T-helper 2 cell treated with Interferon-gamma antibody and Interleukin-4, amounts not matched to agents 5 μg/mL and 100 μg/mL, for 36 hours (primary cell): ENCODE results near the gene EPC2.
"Not testable (repeated sequence)": the region's sequence is repeated elsewhere in the genome, so short reads cannot be mapped to it uniquely, and the experiment has no call there.

ENCODE experiments used
- DNase-seq: peaks from one replicate; pipeline ENCODE4 v3.0.0; 2021; ENCODE audit warnings: low spot score
- H3K27ac Mint-ChIP-seq: one replicate; pipeline ENCODE4 v1.8.0; 2021; ENCODE audit warnings: mild to moderate bottlenecking, mixed read lengths
- H3K27me3 Mint-ChIP-seq: one replicate; pipeline ENCODE4 v1.8.0; 2021; ENCODE audit warnings: low read depth, mixed read lengths
- H3K36me3 Mint-ChIP-seq: one replicate; pipeline ENCODE4 v1.8.0; 2021; ENCODE audit warnings: low read depth, mixed read lengths
- H3K4me1 Mint-ChIP-seq: one replicate; pipeline ENCODE4 v1.8.0; 2021; ENCODE audit warnings: low read depth, mixed read lengths
- H3K4me3 Mint-ChIP-seq: one replicate; pipeline ENCODE4 v1.8.0; 2022; ENCODE audit warnings: mild to moderate bottlenecking, moderate library complexity, mixed read lengths
- H3K9me3 Mint-ChIP-seq: one replicate; pipeline ENCODE4 v1.8.0; 2021; ENCODE audit warnings: mixed read lengths

The EPC2 gene

DNA sequence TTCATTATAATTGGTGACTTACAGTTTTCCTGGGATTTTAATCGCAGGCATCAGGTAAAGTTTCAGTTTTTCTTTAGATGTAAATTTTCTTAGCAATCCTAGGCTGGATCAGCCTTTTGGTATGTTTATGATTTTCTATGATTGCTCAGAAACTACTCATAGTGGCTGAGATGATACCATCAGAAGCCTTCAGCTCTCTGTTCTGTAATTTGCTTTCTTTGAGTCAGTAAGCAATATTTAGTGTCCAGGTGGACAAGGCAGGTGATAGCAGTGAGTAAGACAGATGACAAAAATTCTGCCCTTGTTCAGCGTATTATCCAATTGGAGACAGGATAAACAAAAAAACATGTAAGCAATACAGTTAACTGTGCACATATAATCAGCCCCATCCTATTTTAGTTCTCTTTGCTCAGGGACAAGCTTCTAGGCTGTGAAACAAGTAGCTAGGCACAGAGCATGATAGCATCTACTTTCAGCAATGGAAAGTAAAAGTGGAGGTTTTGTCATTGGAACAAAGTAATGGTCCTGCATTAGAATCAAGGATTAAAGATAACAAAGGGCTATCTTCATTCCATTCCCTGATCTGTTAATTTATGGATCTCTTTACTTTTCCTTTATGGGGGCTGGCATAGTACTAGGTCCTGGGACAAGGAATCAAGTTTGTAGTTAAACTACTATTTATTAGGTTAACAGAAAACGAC, 100.8 kb downstream of the EPC2 start:
- DNase-seq: no peak
- Mint-ChIP-seq H3K9me3 (no peaks in the 10 kb centered on the region), H3K4me3 (no peak overlapping the region), H3K27ac (no peak overlapping the region), H3K36me3 (peaks cover 25% of the 10 kb centered on the region), H3K4me1 (peaks cover 20% of the 10 kb centered on the region), H3K27me3 (no peaks in the 10 kb centered on the region)

DNA sequence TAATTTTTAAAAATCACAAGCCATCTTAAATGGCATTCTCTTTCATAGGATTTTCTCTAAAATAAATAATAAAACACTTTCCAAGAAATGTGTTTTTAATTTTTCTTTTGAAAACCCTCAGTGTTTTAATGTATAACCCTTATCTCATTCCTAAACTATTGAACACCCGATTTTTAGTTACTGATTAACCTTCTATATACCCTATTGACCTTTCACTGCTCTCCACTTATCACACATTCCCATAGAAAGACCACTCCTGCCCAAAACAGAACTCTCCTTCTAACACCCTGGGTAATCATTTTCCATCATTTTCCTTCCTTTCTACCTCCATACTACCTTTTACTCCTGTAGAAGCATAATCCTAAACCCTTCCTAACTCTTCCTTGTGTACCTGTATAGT, 102.4 kb downstream of the EPC2 start:
- no peak overlapping the region for H3K4me3 Mint-ChIP-seq
- H3K9me3 Mint-ChIP-seq: no peaks in the 10 kb centered on the region
- peaks cover 19% of the 10 kb centered on the region for H3K4me1 Mint-ChIP-seq
- H3K36me3 Mint-ChIP-seq: peaks cover 27% of the 10 kb centered on the region
- no peaks in the 10 kb centered on the region for H3K27me3 Mint-ChIP-seq
- H3K27ac Mint-ChIP-seq: no peak overlapping the region
- no peak for DNase-seq

DNA sequence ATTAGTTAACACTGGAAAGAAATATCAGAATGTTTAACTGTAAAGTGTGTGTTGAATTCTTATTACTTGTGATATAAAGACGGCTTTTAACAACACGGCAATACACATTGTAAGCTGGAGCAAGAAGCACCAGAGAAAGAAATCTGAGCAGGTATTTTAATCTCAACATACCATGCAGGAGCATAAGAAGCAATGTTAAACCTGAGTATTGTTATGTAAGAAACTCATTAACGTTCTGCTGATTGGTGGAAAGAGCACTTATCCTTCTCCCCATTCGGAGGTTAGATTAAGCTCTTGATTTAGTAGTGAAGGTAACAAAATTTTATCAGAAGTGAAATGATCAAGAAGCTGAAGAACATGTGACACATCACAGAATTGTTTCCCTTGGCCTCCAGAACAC, 107.4 kb downstream of the EPC2 start:
- H3K36me3 Mint-ChIP-seq: peaks cover 29% of the 10 kb centered on the region
- no peak for DNase-seq
- peaks cover 10% of the 10 kb centered on the region for H3K4me1 Mint-ChIP-seq
- H3K27me3 Mint-ChIP-seq: no peaks in the 10 kb centered on the region
- H3K27ac Mint-ChIP-seq: no peak overlapping the region
- no peaks in the 10 kb centered on the region for H3K9me3 Mint-ChIP-seq
- H3K4me3 Mint-ChIP-seq: no peak overlapping the region

DNA sequence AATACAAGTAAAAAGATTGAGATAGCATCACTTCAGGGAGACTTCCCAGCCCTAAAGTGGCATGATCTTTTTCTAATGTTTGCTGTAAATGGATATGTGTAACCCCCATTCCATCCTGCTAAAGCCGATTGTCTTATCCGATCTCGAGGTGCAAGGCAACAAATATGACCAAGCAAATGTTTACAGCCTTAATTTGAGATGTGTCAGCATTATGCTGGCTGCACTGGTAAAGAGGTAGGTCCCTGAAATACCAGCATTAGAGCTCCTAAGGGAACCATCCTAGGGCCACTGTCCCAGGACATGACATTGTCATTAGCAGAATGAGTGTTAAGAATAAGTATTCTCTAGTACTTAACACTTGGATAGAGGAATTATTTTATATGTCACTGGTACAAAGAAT, 108.4 kb downstream of the EPC2 start:
- DNase-seq: no peak
- no peak overlapping the region for H3K27ac Mint-ChIP-seq

DNA sequence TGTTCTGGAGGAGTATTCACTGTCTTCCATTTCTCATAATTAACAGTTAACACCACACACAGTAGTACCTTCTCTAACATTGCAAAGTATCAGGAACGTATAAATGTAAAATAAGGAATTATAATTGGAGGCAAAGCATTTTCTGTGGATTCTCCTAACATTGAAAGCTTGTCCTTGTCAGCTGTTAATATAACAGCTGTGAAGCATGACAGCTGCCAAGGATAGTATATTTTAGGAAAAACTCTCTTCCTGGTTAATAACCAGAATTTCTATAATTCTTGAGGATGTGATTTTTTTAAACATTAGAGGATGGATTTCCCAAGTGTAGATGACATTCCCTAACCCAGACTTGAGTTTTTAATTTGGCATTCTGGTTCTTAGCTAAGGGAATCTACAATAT, 110.3 kb downstream of the EPC2 start:
- Mint-ChIP-seq H3K9me3 (no peaks in the 10 kb centered on the region), H3K27me3 (no peaks in the 10 kb centered on the region), H3K27ac (no peak overlapping the region), H3K4me1 (peaks cover 6% of the 10 kb centered on the region), H3K36me3 (peaks cover 21% of the 10 kb centered on the region), H3K4me3 (no peak overlapping the region)
- no peak for DNase-seq

More for the DNA sequence above, 108.4 kb downstream of the EPC2 start:
- Mint-ChIP-seq H3K27me3 (no peaks in the 10 kb centered on the region), H3K36me3 (peaks cover 22% of the 10 kb centered on the region), H3K9me3 (no peaks in the 10 kb centered on the region), H3K4me1 (peaks cover 9% of the 10 kb centered on the region), H3K4me3 (no peak overlapping the region)

DNA sequence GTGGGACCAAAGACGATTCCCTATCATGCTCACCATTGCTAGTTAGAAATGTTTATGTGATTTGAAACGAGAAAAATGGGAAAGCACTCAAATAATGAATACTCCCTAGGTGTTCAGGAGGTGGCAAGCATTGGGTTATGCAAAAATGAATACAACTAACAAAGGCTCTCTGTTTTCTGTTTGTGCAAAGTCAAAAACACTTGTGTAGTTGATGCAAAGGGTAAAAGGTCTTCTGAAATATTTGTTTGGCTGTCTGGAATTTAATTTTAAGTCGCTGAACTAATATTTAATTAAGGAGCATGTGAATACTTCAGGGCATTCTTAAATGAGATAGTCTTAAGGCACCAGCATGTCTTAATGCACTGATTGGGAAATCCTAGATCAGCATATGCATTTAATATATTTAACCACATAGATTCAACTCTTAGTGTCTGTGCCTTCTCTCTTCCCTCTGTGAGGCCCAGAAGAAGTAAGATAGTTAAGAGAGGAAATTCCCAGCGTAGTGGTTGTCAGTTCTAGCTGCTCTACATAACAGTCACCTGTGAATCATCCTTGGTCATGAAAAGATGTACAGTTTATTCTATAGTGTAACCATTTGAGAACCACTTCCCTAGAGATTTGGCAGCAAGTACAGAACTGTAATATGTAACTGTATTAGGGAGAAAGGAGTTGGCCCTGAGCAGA, 111.9 kb downstream of the EPC2 start:
- no peak overlapping the region for H3K4me3 Mint-ChIP-seq

DNA sequence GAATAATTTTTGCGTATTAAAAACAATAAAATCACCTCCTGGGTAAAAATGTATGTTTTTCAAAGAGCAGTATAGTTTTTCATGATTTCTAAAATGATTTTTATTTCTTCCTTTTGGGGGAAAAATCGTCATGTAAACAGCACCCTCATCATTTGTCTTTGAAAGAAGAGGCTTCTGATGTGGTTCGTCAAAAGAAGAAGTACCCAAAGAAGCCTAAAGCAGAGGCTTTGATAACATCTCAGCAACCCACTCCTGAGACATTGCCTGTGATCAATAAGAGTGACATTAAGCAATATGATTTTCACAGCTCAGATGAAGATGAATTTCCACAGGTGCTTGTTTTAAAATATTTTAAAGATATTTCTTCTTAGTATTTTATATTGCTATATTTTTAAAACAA, 120.3 kb downstream of the EPC2 start:
- H3K36me3 Mint-ChIP-seq: peaks cover 22% of the 10 kb centered on the region
- no peak overlapping the region for H3K4me3 Mint-ChIP-seq
- DNase-seq: no peak
- no peaks in the 10 kb centered on the region for H3K9me3 Mint-ChIP-seq
- H3K27me3 Mint-ChIP-seq: no peaks in the 10 kb centered on the region
- peaks cover 7% of the 10 kb centered on the region for H3K4me1 Mint-ChIP-seq
- H3K27ac Mint-ChIP-seq: no peak overlapping the region

More for the DNA sequence above, 111.9 kb downstream of the EPC2 start:
- Mint-ChIP-seq H3K27ac (no peak overlapping the region), H3K27me3 (no peaks in the 10 kb centered on the region), H3K4me1 (peaks cover 4% of the 10 kb centered on the region), H3K9me3 (no peaks in the 10 kb centered on the region), H3K36me3 (peaks cover 19% of the 10 kb centered on the region)
- DNase-seq: no peak

DNA sequence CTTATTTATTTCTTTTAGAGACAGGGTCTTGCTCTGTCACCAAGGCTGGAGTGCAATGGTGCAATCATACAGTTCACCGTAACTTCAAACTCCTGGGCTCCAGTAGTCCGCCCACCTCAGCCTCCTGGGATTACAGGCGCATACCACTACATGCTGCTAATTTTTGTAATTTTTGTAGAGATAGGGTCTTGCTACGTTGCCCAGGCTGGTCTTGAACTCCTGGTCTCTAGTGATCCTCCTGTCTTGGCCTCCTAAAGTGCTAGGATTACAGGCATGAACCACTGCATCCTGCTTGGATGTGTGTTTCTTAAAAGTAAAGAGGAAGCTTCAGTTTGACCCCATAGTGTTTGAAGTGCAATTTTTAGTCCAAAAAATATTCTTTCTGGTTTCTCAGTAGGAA, 125.5 kb downstream of the EPC2 start:
- Mint-ChIP-seq H3K4me1 (peaks cover 1% of the 10 kb centered on the region), H3K27me3 (no peaks in the 10 kb centered on the region), H3K9me3 (no peaks in the 10 kb centered on the region), H3K4me3 (no peak overlapping the region), H3K27ac (no peak overlapping the region), H3K36me3 (peaks cover 24% of the 10 kb centered on the region)
- no peak for DNase-seq

DNA sequence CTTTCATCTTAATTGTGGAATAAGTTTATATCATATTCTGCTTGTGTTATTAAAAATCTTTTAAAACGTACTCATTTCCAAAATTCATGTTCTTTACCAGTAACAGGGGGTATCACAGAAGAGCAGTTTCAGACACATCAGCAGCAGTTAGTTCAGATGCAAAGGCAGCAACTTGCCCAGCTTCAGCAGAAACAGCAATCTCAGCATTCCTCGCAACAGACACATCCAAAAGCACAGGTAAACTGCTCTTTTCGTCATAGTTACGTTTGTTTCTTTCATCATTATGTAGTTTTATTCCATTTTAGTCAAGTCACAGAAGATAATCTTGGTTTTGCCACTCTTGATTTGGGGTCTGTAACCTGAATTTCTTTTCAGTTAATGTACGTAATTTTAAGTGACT, 137.0 kb downstream of the EPC2 start:
- Mint-ChIP-seq H3K4me3 (no peak overlapping the region), H3K36me3 (peaks cover 41% of the 10 kb centered on the region), H3K27me3 (no peaks in the 10 kb centered on the region), H3K9me3 (no peaks in the 10 kb centered on the region), H3K4me1 (peaks cover 7% of the 10 kb centered on the region), H3K27ac (no peak overlapping the region)
- no peak for DNase-seq

DNA sequence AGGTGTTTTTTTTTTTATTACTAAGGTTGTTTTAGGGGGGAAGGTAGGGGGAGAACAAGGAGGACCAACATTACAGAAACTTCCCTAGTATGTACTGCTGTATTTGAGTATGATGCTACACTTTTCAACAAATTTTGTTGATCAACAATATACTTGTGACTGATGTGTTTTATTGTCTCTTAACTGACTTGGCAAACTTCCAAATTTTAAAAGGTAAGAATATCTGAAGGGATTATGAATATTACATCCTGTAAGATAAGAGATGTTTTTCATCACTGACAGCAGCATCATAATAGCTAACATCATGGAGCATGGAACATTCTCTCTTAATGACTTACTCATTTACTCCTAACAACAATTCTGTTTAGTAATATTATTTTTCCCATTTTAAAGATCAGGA, 144.5 kb downstream of the EPC2 start:
- no peak overlapping the region for H3K27ac Mint-ChIP-seq
- H3K4me3 Mint-ChIP-seq: no peak overlapping the region
- no peaks in the 10 kb centered on the region for H3K4me1 Mint-ChIP-seq
- H3K36me3 Mint-ChIP-seq: peaks cover 25% of the 10 kb centered on the region
- no peak for DNase-seq
- no peaks in the 10 kb centered on the region for H3K27me3 Mint-ChIP-seq
- H3K9me3 Mint-ChIP-seq: no peaks in the 10 kb centered on the region

DNA sequence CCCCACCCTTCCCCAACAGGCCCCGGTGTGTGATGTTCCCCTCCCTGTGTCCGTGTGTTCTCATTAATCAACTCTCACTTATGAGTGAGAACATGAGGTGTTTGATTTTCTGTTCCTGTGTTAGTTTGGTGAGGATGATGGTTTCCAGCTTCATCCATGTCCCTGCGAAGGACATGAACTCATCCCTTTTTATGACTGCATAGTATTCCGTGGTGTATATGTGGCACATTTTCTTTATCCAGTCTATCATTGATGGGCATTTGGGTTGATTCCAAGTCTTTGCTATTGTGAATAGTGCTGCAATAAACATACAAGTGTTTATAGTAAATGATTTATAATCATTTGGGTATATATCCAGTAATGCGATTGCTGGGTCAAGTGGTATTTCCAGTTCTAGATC, 145.6 kb downstream of the EPC2 start:
- H3K27me3 Mint-ChIP-seq, H3K9me3 Mint-ChIP-seq, H3K4me1 Mint-ChIP-seq, DNase-seq, H3K27ac Mint-ChIP-seq, H3K4me3 Mint-ChIP-seq: not testable (repeated sequence)
- peaks cover 15% of the 10 kb centered on the region for H3K36me3 Mint-ChIP-seq

DNA sequence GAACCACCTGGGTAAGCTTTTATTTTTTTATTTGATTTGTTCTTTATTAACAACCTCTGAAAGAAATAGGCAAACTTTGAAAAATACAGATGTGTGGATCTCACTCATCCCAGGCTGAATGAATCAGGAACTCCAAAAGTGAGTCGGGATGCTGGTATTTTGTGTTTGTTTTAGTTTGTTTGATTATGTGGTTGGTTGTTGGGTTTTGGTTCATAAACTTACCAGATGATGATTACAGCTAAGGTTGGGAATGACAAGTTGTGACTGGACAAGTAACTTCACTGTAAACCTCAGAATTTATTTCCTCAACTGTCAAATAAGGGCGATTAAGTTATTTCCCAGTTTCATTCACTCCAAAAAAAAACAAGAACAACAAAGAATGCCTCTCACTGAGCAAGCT, 150.0 kb downstream of the EPC2 start:
- H3K36me3 Mint-ChIP-seq: peaks cover 2% of the 10 kb centered on the region
- no peak overlapping the region for H3K4me3 Mint-ChIP-seq
- H3K9me3 Mint-ChIP-seq: no peaks in the 10 kb centered on the region
- DNase-seq: no peak
- H3K27me3 Mint-ChIP-seq: peaks cover 9% of the 10 kb centered on the region
- H3K27ac Mint-ChIP-seq: no peak overlapping the region
- no peaks in the 10 kb centered on the region for H3K4me1 Mint-ChIP-seq

DNA sequence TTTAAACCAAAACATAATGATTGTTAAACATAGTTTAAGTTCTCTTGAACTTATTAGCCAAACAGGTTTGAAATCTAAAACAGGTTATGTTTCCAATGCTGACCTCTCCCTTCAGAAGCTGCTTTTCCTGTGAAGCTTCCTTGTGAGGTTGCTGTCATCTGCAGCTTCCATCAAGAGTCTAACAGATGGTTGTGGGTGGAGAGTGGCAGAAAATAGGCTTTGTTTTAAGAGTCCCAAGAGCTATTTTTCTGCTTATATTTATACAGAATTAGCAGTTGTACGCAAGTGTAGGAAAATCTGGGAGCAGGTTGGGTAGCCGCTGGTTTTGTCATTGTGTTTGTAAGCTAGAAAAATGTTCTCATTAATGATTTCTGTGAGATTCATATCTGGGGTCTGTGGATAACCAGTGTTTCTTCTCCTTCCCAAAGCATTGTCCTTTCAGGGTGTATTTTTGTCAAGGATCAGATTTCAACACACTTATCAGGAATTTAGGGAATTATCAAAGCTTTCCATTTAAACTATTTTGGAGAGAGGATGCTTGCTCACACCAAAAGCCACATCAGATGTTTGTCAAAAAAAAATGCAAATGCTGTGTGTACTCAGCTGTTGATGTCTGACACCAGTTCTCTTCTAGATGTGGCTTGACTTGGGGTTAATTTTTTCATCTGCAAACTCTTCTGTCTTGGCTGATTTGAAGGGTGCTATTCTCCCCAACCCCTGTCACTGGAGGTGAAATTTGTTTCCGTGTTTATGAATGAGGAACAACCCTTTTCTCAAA, 152.4 kb downstream of the EPC2 start:
- Mint-ChIP-seq H3K27ac (no peak overlapping the region), H3K4me3 (no peak overlapping the region), H3K9me3 (no peaks in the 10 kb centered on the region), H3K4me1 (no peaks in the 10 kb centered on the region), H3K27me3 (peaks cover 11% of the 10 kb centered on the region), H3K36me3 (no peaks in the 10 kb centered on the region)
- DNase-seq: no peak

DNA sequence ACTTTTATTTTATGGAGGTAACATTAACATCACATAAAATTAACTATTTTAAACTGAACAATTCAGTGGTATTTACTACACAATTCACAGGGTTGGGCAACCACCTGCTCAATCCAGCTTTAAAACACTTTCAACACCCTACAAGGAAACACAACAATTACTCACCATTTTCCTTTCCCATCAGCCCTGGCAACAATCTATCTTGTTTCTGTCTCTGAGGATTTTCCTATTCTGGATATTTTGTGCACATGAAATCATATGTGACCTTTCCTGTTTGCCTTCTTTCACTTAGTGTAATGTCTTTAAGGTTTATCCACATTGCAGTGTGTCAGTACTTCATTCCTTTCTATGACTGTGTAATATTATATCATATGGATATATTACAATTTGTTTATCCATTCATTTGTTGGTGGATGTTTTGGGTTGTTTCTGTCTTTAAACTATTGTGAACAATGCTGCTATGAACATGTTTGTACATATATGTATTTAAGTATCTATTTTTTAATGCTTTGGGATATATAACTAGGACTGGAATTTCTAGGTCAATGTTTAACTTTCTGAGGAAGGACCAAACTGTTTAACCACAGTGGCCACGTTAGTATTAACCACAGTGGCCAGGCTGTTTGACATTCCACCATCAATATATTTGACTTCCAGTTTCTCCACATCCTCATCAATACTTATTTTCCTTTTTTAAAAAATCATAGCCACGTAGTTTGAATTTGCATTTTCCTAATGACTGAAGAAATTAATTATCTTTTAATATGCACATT, 158.1 kb downstream of the EPC2 start:
- H3K27ac Mint-ChIP-seq: no peak overlapping the region
- DNase-seq: no peak
- H3K4me3 Mint-ChIP-seq: no peak overlapping the region
- peaks cover 1% of the 10 kb centered on the region for H3K36me3 Mint-ChIP-seq
- H3K4me1 Mint-ChIP-seq: no peaks in the 10 kb centered on the region
- H3K27me3 Mint-ChIP-seq: peaks cover 16% of the 10 kb centered on the region
- H3K9me3 Mint-ChIP-seq: no peaks in the 10 kb centered on the region
